ENCODE results near the gene OSM.

The OSM gene

GRCh38 chr22:30252411-30253204, 14.0 kb downstream of the OSM start:
- no peak overlapping the region for H3K4me3 ChIP-seq (ENCODE audit: low read depth, low read length)
- no peak overlapping the region; the same call in 1 of the 2 replicates for H3K27ac ChIP-seq (ENCODE audit: extremely low read depth, low read depth, low read length)
- CTCF ChIA-PET, result interaction anchor here (1.4 kb wide), 1 partner anchor 35 kb away, joined by 7 read pairs; no protein-coding TSS in a partner anchor
- POLR2A ChIA-PET, result interaction anchor here (0.5 to 1.0 kb wide), 4 partner anchors 15 to 674 kb away, joined by 4 to 6 read pairs (median 4); no protein-coding TSS in a partner anchor
- no peaks in the 10 kb centered on the region for H3K9me3 ChIP-seq (ENCODE audit: control insufficient read depth, insufficient read depth, low read depth, low read length)
- TF ChIP-seq PRDM2 (tag by site-specific recombination; IDR thresholded peaks at IDR 0.05; ENCODE audit: borderline replicate concordance), result 0 out of 2 replicates have a peak, but pooled peaks have one; percentile 35
- TF ChIP-seq ZBTB20 (tag by site-specific recombination; IDR thresholded peaks at IDR 0.05), result peak; percentile 77
- TF ChIP-seq ZSCAN4 (tag by site-specific recombination; IDR thresholded peaks at IDR 0.05), result peak; percentile 79
- 0 out of 2 replicates have a peak, but pooled peaks have one; percentile 58 for TF ChIP-seq ZNF416 (tag by site-specific recombination; IDR thresholded peaks at IDR 0.05)
- no peak for TF ChIP-seq HOXD13 (CRISPR knock-in tag; IDR thresholded peaks at IDR 0.05; ENCODE audit: borderline replicate concordance)
- peak; percentile 28; the same call in 1 of the 2 replicates for TF ChIP-seq ZNF785 (tag by site-specific recombination; IDR thresholded peaks at IDR 0.05)
- TF ChIP-seq ZFP41 (tag by site-specific recombination; IDR thresholded peaks at IDR 0.05; ENCODE audit: borderline replicate concordance), result no peak
- TF ChIP-seq ZIC2 (tag by site-specific recombination; IDR thresholded peaks at IDR 0.05), result peak; percentile 76
- 0 out of 2 replicates have a peak, but pooled peaks have one; percentile 40 for TF ChIP-seq ZNF670 (tag by site-specific recombination; IDR thresholded peaks at IDR 0.05; ENCODE audit: low read depth)
- TF ChIP-seq ZBTB26 (tag by site-specific recombination; optimal IDR thresholded peaks at IDR 0.05), result peak; percentile 13
- TF ChIP-seq ZNF707 (tag by site-specific recombination; IDR thresholded peaks at IDR 0.05), result 0 out of 2 replicates have a peak, but pooled peaks have one; percentile 28
- no peaks in the 10 kb centered on the region for H3K36me3 ChIP-seq (ENCODE audit: control insufficient read depth in 2 of 2, insufficient read depth in 1 of 2, low read length in 2 of 2)
- H3K4me1 ChIP-seq (ENCODE audit: control insufficient read depth, insufficient read depth, low read length), result no peaks in the 10 kb centered on the region; the same call in 1 of the 2 replicates

GRCh38 chr22:30251711-30252110, 14.9 kb downstream of the OSM start:
- no peak overlapping the region for H3K27ac ChIP-seq (ENCODE audit: extremely low read depth, low read depth, low read length)
- ChIA-PET CTCF (interaction anchor here (0.6 to 3.1 kb wide), 6 partner anchors 37 to 668 kb away, joined by 3 to 16 read pairs (median 4); no protein-coding TSS in a partner anchor), POLR2A (interaction anchor here (0.6 kb wide), 1 partner anchor 172 kb away, joined by 4 read pairs; no protein-coding TSS in a partner anchor)
- no peak overlapping the region for H3K4me3 ChIP-seq (ENCODE audit: low read depth, low read length)
- no peaks in the 10 kb centered on the region for H3K9me3 ChIP-seq (ENCODE audit: control insufficient read depth, insufficient read depth, low read depth, low read length)
- no peaks in the 10 kb centered on the region; the same call in 1 of the 2 replicates for H3K4me1 ChIP-seq (ENCODE audit: control insufficient read depth, insufficient read depth, low read length)
- TF ChIP-seq GLIS1 (tag by site-specific recombination; IDR thresholded peaks at IDR 0.05) (peak; percentile 56), ZNF391 (tag by site-specific recombination; IDR thresholded peaks at IDR 0.05; ENCODE audit: borderline replicate concordance, low read depth) (no peak), OSR2 (tag by site-specific recombination; IDR thresholded peaks at IDR 0.05) (peak; percentile 38; the same call in 1 of the 2 replicates), GLIS2 (tag by site-specific recombination; IDR thresholded peaks at IDR 0.05) (peak; percentile 14; the same call in 1 of the 2 replicates), ZNF23 (tag by site-specific recombination; IDR thresholded peaks at IDR 0.05; ENCODE audit: borderline replicate concordance) (no peak)
- no peaks in the 10 kb centered on the region for H3K36me3 ChIP-seq (ENCODE audit: control insufficient read depth in 2 of 2, insufficient read depth in 1 of 2, low read length in 2 of 2)
